Measurements from ENCODE around the gene ALOX5AP. TPM values are rescaled to one million over a fixed set of nuclear protein-coding genes. Genes with fewer than 3 reads are reported as not detected.
A peak's percentile ranks its signal among the peaks of the same experiment; 100 is the strongest.

Gene ALOX5AP
- total RNA-seq, 1 donor from 2014 or later, result 4.5 TPM

DNA sequence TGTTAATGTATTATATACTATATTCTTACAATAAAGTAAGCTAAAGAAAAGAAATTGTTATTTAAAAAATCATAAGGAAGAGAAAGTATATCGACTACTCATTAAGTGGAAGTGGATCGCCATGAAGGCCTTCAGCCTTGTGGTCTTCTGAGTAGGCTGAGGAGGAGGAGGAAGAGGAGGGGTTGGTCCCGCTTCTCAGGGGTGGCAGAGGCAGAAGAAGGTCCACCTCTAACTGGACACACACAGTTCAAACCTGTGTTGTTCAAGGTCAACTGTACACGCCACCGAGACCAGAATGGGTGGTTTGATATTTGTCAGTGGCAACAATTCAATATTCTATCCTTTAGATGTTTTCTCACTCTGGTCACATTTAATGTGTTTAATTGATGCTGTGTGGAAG is 67.2 kb downstream of the ALOX5AP start:
- Histone ChIP-seq H3K27me3 (ENCODE audit: insufficient read depth, low read length) (no peaks in the 10 kb centered on the region), H3K9ac (ENCODE audit: low read length) (no peak overlapping the region), H4K20me1 (ENCODE audit: insufficient read depth, low read length) (no peaks in the 10 kb centered on the region), H3K79me2 (ENCODE audit: insufficient read depth, low read length) (no peaks in the 10 kb centered on the region), H3K36me3 (ENCODE audit: insufficient read depth, low read length) (no peaks in the 10 kb centered on the region), H3K4me2 (ENCODE audit: low read length) (no peak overlapping the region), H3K4me3 (ENCODE audit: insufficient read depth, low read depth, low read length) (no peak overlapping the region), H3K4me1 (ENCODE audit: insufficient read depth, low read length) (peaks cover 41% of the 10 kb centered on the region), H2AFZ (ENCODE audit: low read depth, low read length) (no peak overlapping the region), H3K27ac (ENCODE audit: low read depth, low read length) (no peak overlapping the region), H3K9me3 (ENCODE audit: insufficient read depth, low read depth, low read length) (no peaks in the 10 kb centered on the region)
- TF ChIP-seq CTCF (IDR thresholded peaks at IDR 0.05; ENCODE audit: insufficient read depth, low read depth, low read length), result no peak
- no peak for TF ChIP-seq EZH2 (IDR thresholded peaks at IDR 0.05; ENCODE audit: insufficient read depth, low read length)
- FAIRE-seq (no peak), DNase-seq (ENCODE audit: low read depth) (no peak)
- Mint-ChIP-seq H3K27me3 (ENCODE audit: low read depth, unreplicated experiment) (peaks cover 2% of the 10 kb centered on the region), H3K4me1 (ENCODE audit: low read depth, unreplicated experiment) (peaks cover 39% of the 10 kb centered on the region), H3K27ac (ENCODE audit: unreplicated experiment) (peak overlapping the region; percentile 53), H3K36me3 (ENCODE audit: low read depth, unreplicated experiment) (no peaks in the 10 kb centered on the region), H3K4me3 (ENCODE audit: unreplicated experiment) (no peak overlapping the region), H3K9me3 (ENCODE audit: unreplicated experiment) (no peaks in the 10 kb centered on the region)

- H3K36me3 Mint-ChIP-seq (ENCODE audit: low read depth, unreplicated experiment), result no peaks in the 10 kb centered on the region
- DNase-seq (ENCODE audit: low read depth) (no peak), FAIRE-seq (no peak)
These were observed 67.7 kb downstream of the ALOX5AP start for GRCh38 chr13:30802953-30803478.

More at GRCh38 chr13:30802953-30803478, 67.7 kb downstream of the ALOX5AP start:
- TF ChIP-seq EZH2 (IDR thresholded peaks at IDR 0.05; ENCODE audit: insufficient read depth, low read length) (no peak), CTCF (IDR thresholded peaks at IDR 0.05; ENCODE audit: insufficient read depth, low read depth, low read length) (peak; percentile 64)
- Histone ChIP-seq H3K4me2 (ENCODE audit: low read length) (peak overlapping the region; percentile 51), H3K4me1 (ENCODE audit: insufficient read depth, low read length) (peaks cover 38% of the 10 kb centered on the region), H3K27ac (ENCODE audit: low read depth, low read length) (no peak overlapping the region), H3K79me2 (ENCODE audit: insufficient read depth, low read length) (no peaks in the 10 kb centered on the region), H4K20me1 (ENCODE audit: insufficient read depth, low read length) (no peaks in the 10 kb centered on the region), H3K9me3 (ENCODE audit: insufficient read depth, low read depth, low read length) (no peaks in the 10 kb centered on the region), H3K27me3 (ENCODE audit: insufficient read depth, low read length) (no peaks in the 10 kb centered on the region), H2AFZ (ENCODE audit: low read depth, low read length) (peak overlapping the region; percentile 80), H3K36me3 (ENCODE audit: insufficient read depth, low read length) (no peaks in the 10 kb centered on the region), H3K4me3 (ENCODE audit: insufficient read depth, low read depth, low read length) (no peak overlapping the region), H3K9ac (ENCODE audit: low read length) (peak overlapping the region; percentile 38)
- no peak overlapping the region for H3K4me3 Mint-ChIP-seq (ENCODE audit: unreplicated experiment)
- peaks cover 2% of the 10 kb centered on the region for H3K27me3 Mint-ChIP-seq (ENCODE audit: low read depth, unreplicated experiment)
- peak overlapping the region; percentile 53 for H3K27ac Mint-ChIP-seq (ENCODE audit: unreplicated experiment)
- H3K4me1 Mint-ChIP-seq (ENCODE audit: low read depth, unreplicated experiment), result peaks cover 37% of the 10 kb centered on the region
- H3K9me3 Mint-ChIP-seq (ENCODE audit: unreplicated experiment), result no peaks in the 10 kb centered on the region

All from astrocyte (in vitro differentiated cells and primary cell).